GM20431 (cell line): ENCODE results near the gene ZNF135.

ENCODE experiments used
- in situ Hi-C: fragments of 300-500 bp; cut with MseI, MboI; formaldehyde crosslinking; loops from one replicate; pipeline ENCODE4 v1.15.0; 2020; ENCODE audit warnings: low sequenced_read_pairs; ENCODE audit not compliant: unreplicated experiment

Gene ZNF135

GRCh38 chr19:58059003-58059670, at the start of gene ZNF135:
Gene ZNF135 (plus strand): TSS chr19:58059282. CDS start chr19:58060003, 721 bp downstream.
- in situ Hi-C loops = no loop called here

DNA sequence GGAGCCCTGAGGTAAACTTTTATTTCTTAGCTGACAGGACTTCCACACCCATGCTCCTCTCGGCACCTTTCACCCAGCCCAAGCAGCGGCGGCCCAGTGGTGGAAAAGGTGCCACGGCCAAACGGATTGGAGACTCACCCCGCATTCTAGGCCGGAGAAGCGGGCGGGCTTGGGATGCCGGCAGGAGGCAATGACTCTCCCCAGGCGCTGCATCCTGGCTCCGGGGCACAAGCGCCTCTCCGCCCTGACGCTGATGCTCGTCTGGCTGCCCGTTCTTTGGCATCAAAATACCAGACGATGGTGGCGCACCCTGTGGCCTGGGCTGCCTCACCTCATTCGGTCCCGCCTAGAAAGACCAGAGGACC, 49.8 kb upstream of the ZNF135 start:
- in situ Hi-C loops = no loop called here

GRCh38 chr19:58009666-58010301, 49.3 kb upstream of the ZNF135 start:
- in situ Hi-C loops = no loop called here

DNA sequence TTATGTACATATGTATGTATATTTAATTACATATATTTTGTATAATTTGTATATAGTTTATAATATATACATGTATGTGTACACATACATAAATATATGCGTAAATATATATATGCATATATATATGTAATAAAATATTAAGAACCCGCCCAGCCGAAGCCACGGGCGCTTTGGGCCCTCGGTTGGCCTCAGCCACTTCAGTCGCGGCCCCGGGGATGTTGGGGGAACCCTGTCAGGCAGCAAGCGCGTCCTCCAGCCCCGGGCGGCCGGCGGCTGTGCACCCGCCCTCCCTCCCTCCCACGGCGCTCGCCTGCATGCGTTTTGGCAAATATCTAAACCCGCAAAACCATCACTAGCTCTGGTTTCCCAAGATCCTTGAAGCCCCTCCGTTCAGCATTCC, 48.6 kb upstream of the ZNF135 start:
- in situ Hi-C loops = no loop called here

DNA sequence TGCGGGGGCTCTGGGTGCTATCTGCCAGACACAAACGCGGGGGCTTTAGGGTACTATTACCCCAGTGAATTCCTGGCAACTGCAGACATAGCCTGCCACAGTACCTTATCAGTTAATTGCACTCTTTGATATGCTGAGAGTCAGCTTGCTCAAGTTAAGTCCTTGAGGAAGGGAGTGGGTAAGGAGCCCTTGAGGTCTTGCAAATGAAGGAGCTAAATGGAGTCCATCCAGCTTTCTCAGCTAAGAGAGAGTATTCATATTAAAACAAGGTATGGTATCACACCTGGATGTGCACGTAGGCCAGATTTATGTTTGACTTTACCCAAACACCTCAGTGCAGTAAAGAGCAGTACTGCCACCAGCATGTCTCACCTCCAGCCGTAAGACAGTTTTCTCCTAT, 44.9 kb upstream of the ZNF135 start:
- in situ Hi-C loops = no loop called here

- in situ Hi-C loops = no loop called here
Observed at GRCh38 chr19:58020129-58020528, 39.0 kb upstream of the ZNF135 start.

GRCh38 chr19:58021541-58022282, 37.4 kb upstream of the ZNF135 start:
- in situ Hi-C loops = no loop called here

GRCh38 chr19:58022283-58022660, 36.8 kb upstream of the ZNF135 start:
- in situ Hi-C loops = no loop called here

- in situ Hi-C loops = no loop called here
Observed at GRCh38 chr19:58024661-58025060, 34.4 kb upstream of the ZNF135 start.

GRCh38 chr19:58033741-58034476, 25.2 kb upstream of the ZNF135 start, which contains the start of gene ZSCAN1:
Gene ZSCAN1 (plus strand): TSS chr19:58034025. CDS start chr19:58037837, 3,812 bp downstream.
- in situ Hi-C loops = no loop called here

DNA sequence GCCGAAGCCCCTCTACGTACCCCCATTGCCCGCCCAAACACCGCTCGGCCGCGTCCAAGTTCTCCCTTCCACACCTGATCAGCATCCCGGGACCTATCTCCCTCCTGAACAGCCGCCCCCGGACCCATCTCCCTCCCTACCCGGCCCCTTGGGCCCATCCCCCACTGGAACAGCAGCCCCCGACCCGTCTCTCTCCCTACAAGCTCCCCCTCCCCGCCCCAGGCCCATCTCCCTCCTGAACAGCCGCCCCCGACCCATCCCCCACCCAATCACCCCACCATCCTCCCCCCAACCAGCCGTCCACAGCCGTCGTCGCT, 24.6 kb upstream of the ZNF135 start:
- in situ Hi-C loops = no loop called here

- in situ Hi-C loops = no loop called here
Observed at GRCh38 chr19:58035863-58036262, 23.2 kb upstream of the ZNF135 start.

DNA sequence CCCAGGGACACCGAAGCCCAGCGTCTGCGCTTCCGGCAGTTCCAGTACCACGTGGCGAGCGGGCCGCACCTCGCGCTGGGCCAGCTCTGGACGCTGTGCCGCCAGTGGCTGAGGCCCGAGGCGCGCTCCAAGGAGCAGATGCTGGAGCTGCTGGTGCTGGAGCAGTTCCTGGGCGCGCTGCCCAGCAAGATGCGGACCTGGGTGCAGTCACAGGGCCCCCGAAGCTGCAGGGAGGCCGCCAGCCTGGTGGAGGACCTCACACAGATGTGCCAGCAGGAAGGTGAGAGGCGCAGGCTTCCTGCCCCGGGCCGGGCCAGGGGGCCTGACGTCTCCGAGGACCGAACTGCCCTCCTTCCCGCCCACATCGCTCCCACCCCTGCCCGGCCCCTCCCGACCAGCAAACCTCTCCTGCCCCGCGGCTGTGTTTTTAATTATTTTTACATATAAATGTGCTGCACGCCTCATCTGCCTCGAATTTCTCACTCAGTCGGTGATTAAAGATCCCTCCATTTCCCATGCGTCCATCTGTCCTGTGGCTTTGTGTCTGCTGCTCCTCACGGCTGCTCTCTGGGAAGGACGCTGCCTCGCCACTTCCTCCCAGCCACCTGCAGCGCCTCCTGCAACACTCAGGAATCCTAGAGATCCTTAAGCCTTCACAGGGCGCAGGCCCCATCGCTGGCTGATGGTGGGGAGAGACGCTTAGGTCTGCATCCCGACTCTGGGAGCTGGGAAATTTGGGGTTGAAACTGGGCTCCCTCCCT, 21.0 kb upstream of the ZNF135 start:
- in situ Hi-C loops = no loop called here

- in situ Hi-C loops = no loop called here
Observed at GRCh38 chr19:58038688-58039204, 20.3 kb upstream of the ZNF135 start.

- in situ Hi-C loops = no loop called here
Observed at GRCh38 chr19:58040751-58041525, 18.1 kb upstream of the ZNF135 start.

GRCh38 chr19:58042495-58043340, 16.4 kb upstream of the ZNF135 start:
- in situ Hi-C loops = no loop called here

DNA sequence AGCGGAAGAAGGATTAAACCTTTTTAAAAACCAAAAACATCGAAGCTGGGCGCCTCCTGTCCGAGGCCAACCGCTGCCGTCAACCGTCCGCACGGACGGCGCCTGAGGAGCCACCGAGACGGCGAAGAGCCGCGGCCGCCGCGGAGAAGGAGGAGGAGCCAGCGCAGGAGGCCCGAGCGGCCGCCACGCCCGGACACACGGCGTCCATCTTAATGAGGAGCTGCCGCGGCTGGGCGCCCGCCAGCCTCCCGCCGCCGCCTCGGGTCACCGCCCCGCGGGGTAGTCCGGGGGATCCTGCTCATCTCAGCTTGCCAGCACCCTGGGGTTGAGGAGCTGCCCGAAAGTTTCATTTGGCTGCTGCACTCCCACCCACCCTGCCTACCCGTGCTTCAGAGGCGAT, 14.7 kb upstream of the ZNF135 start:
- in situ Hi-C loops = no loop called here

- in situ Hi-C loops = no loop called here
Observed at GRCh38 chr19:58044886-58045285, 14.2 kb upstream of the ZNF135 start.
